Activated T-cell treated with anti-CD3 and anti-CD28 coated beads for 48 hours (primary cell): ENCODE measurements around the gene GHSR.

Source experiments
- DNase-seq: peaks from one replicate; pipeline ENCODE4 v3.0.0-alpha.2; 2020; ENCODE audit warnings: low read depth

GHSR gene

GRCh38 chr3:172447611-172448579 lies at the start of gene GHSR:
Gene GHSR, minus strand, starts transcription at chr3:172448456. Its CDS starts 43 bp downstream, at chr3:172448413.
- DNase-seq: no peak

- DNase-seq: peak; percentile 61
Observed at GRCh38 chr3:172490198-172490669, 42.0 kb upstream of the GHSR start.

- no peak for DNase-seq
Observed at GRCh38 chr3:172478116-172478515, 29.9 kb upstream of the GHSR start.

GRCh38 chr3:172476347-172476746 lies 28.1 kb upstream of the GHSR start:
- no peak for DNase-seq

GRCh38 chr3:172475703-172476102 lies 27.4 kb upstream of the GHSR start:
- no peak for DNase-seq

GRCh38 chr3:172471903-172472302 lies 23.6 kb upstream of the GHSR start:
- DNase-seq: no peak

GRCh38 chr3:172470588-172470987 lies 22.3 kb upstream of the GHSR start:
- no peak for DNase-seq

- no peak for DNase-seq
Observed at GRCh38 chr3:172467170-172467824, 19.0 kb upstream of the GHSR start.

- DNase-seq: no peak
Observed at GRCh38 chr3:172466553-172467130, 18.4 kb upstream of the GHSR start.

- no peak for DNase-seq
Observed at GRCh38 chr3:172465281-172465680, 17.0 kb upstream of the GHSR start.

- no peak for DNase-seq
Observed at GRCh38 chr3:172464306-172464705, 16.1 kb upstream of the GHSR start.

GRCh38 chr3:172461530-172462138 lies 13.4 kb upstream of the GHSR start:
- no peak for DNase-seq

GRCh38 chr3:172456404-172456803 lies 8.1 kb upstream of the GHSR start:
- no peak for DNase-seq

GRCh38 chr3:172454180-172454579 lies 5.9 kb upstream of the GHSR start:
- no peak for DNase-seq

- no peak for DNase-seq
Observed at GRCh38 chr3:172449466-172450149, 1.4 kb upstream of the GHSR start.

GRCh38 chr3:172448661-172449465 lies 607 bp upstream of the GHSR start:
- no peak for DNase-seq

GRCh38 chr3:172446198-172446597 lies 2.1 kb downstream of the GHSR start:
- no peak for DNase-seq

- DNase-seq: no peak
Observed at GRCh38 chr3:172444821-172445220, 3.4 kb downstream of the GHSR start.

- DNase-seq: no peak
Observed at GRCh38 chr3:172442606-172443005, 5.7 kb downstream of the GHSR start.

GRCh38 chr3:172441581-172441980 lies 6.7 kb downstream of the GHSR start:
- DNase-seq: no peak

- DNase-seq: no peak
Observed at GRCh38 chr3:172438186-172438585, 10.1 kb downstream of the GHSR start.
